ENCODE results near the gene EGLN1. TPM values are rescaled to one million over a fixed set of nuclear protein-coding genes. Genes with fewer than 3 reads are reported as not detected.

Gene EGLN1
- total and polyA plus RNA-seq, 4 donors: 49.7 to 84.7 (median 65.6) TPM

GRCh38 chr1:231407547-231408396 is 14.3 kb downstream of the EGLN1 start:
- H3K9me3 ChIP-seq (ENCODE audit: control insufficient read depth, insufficient read depth, low read length): no peaks in the 10 kb centered on the region
- no peaks in the 10 kb centered on the region for H3K4me1 ChIP-seq (ENCODE audit: control insufficient read depth, insufficient read depth, low read length)
- H3K27me3 ChIP-seq (ENCODE audit: control insufficient read depth, insufficient read depth, low read length): no peaks in the 10 kb centered on the region
- no peak overlapping the region for H3K4me3 ChIP-seq (ENCODE audit: low read depth, low read length)
- no peaks in the 10 kb centered on the region for H3K36me3 ChIP-seq (ENCODE audit: control insufficient read depth, insufficient read depth, low read length)
- no peak for DNase-seq (ENCODE audit: low read depth in 4 of 6, low spot score in 6 of 6)
- 50% methylated on average over 1 of the region's 6 CpGs for WGBS (ENCODE audit: insufficient coverage)
- H3K27ac ChIP-seq (ENCODE audit: low read depth, low read length): no peak overlapping the region

DNA sequence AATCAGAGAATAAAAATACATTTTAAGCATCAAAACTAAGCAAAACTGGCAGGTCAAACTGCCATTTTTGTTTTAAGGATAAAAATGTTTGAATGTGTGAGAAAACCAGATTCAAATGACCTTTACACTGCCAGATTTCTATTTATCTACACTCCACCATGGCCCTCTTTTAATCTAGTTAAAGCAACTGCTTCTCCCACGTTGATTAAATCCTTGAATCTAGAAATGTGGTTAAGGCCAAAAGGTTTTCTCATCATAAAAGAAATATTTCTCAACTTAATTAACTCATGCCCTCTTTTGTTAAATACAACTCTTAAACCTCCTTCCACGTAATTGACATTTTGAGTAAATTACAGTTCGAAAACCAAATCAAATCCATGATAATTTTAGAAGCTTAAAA is 15.0 kb downstream of the EGLN1 start:
- no peak for DNase-seq (ENCODE audit: low read depth in 4 of 6, low spot score in 6 of 6)
- H3K4me3 ChIP-seq (ENCODE audit: low read depth, low read length): no peak overlapping the region
- no peak overlapping the region for H3K27ac ChIP-seq (ENCODE audit: low read depth, low read length)
- no peaks in the 10 kb centered on the region for H3K4me1 ChIP-seq (ENCODE audit: control insufficient read depth, insufficient read depth, low read length)
- no peaks in the 10 kb centered on the region for H3K36me3 ChIP-seq (ENCODE audit: control insufficient read depth, insufficient read depth, low read length)
- no peaks in the 10 kb centered on the region for H3K27me3 ChIP-seq (ENCODE audit: control insufficient read depth, insufficient read depth, low read length)
- H3K9me3 ChIP-seq (ENCODE audit: control insufficient read depth, insufficient read depth, low read length): no peaks in the 10 kb centered on the region
- WGBS (ENCODE audit: insufficient coverage): no CpG with 5 or more reads among the region's 3 CpGs

GRCh38 chr1:231404318-231404717 is 17.8 kb downstream of the EGLN1 start:
- no peaks in the 10 kb centered on the region for H3K9me3 ChIP-seq (ENCODE audit: control insufficient read depth, insufficient read depth, low read length)
- DNase-seq (ENCODE audit: low read depth in 4 of 6, low spot score in 6 of 6): no peak
- no peak overlapping the region for H3K27ac ChIP-seq (ENCODE audit: low read depth, low read length)
- WGBS (ENCODE audit: insufficient coverage): no CpG with 5 or more reads among the region's 2 CpGs
- no peak overlapping the region for H3K4me3 ChIP-seq (ENCODE audit: low read depth, low read length)
- no peaks in the 10 kb centered on the region for H3K4me1 ChIP-seq (ENCODE audit: control insufficient read depth, insufficient read depth, low read length)
- H3K27me3 ChIP-seq (ENCODE audit: control insufficient read depth, insufficient read depth, low read length): no peaks in the 10 kb centered on the region
- H3K36me3 ChIP-seq (ENCODE audit: control insufficient read depth, insufficient read depth, low read length): no peaks in the 10 kb centered on the region

GRCh38 chr1:231401478-231401877 is 20.6 kb downstream of the EGLN1 start:
- no CpG with 5 or more reads among the region's 1 CpG for WGBS (ENCODE audit: insufficient coverage)
- Histone ChIP-seq H3K27me3 (ENCODE audit: control insufficient read depth, insufficient read depth, low read length) (no peaks in the 10 kb centered on the region), H3K4me1 (ENCODE audit: control insufficient read depth, insufficient read depth, low read length) (peaks cover under 1% of the 10 kb centered on the region), H3K9me3 (ENCODE audit: control insufficient read depth, insufficient read depth, low read length) (no peaks in the 10 kb centered on the region), H3K27ac (ENCODE audit: low read depth, low read length) (no peak overlapping the region), H3K36me3 (ENCODE audit: control insufficient read depth, insufficient read depth, low read length) (no peaks in the 10 kb centered on the region), H3K4me3 (ENCODE audit: low read depth, low read length) (no peak overlapping the region)
- no peak for DNase-seq (ENCODE audit: low read depth in 4 of 6, low spot score in 6 of 6)

- H3K4me1 ChIP-seq (ENCODE audit: control insufficient read depth, insufficient read depth, low read length): peaks cover 5% of the 10 kb centered on the region
- DNase-seq (ENCODE audit: low read depth in 4 of 6, low spot score in 6 of 6): no peak
- H3K27me3 ChIP-seq (ENCODE audit: control insufficient read depth, insufficient read depth, low read length): no peaks in the 10 kb centered on the region
- H3K9me3 ChIP-seq (ENCODE audit: control insufficient read depth, insufficient read depth, low read length): no peaks in the 10 kb centered on the region
- WGBS (ENCODE audit: insufficient coverage): no CpG with 5 or more reads among the region's 4 CpGs
- H3K4me3 ChIP-seq (ENCODE audit: low read depth, low read length): no peak overlapping the region
- H3K27ac ChIP-seq (ENCODE audit: low read depth, low read length): no peak overlapping the region
- no peaks in the 10 kb centered on the region for H3K36me3 ChIP-seq (ENCODE audit: control insufficient read depth, insufficient read depth, low read length)
These were observed 24.0 kb downstream of the EGLN1 start for GRCh38 chr1:231397886-231398671.

DNA sequence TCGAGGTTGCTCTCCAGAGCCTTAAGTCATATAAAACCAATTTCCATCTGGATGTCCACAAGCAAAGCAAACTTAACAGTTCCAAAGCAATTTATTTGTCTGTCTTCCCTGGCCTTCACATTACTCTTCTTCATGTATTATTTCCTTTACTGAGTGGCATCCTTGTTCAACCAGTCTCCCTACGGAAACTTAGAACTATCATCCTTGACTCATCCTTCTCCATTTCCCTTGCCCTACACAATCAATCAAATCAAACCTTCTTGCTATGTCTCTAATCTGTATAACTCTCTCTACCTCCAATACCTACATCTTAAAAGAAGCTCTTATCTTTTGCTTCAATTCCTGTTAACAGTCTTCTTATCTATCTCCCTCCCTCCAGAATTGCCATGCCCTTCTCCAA is 25.4 kb downstream of the EGLN1 start:
- Histone ChIP-seq H3K4me3 (ENCODE audit: low read depth, low read length) (no peak overlapping the region), H3K4me1 (ENCODE audit: control insufficient read depth, insufficient read depth, low read length) (peaks cover 5% of the 10 kb centered on the region), H3K27ac (ENCODE audit: low read depth, low read length) (no peak overlapping the region), H3K27me3 (ENCODE audit: control insufficient read depth, insufficient read depth, low read length) (no peaks in the 10 kb centered on the region), H3K9me3 (ENCODE audit: control insufficient read depth, insufficient read depth, low read length) (no peaks in the 10 kb centered on the region), H3K36me3 (ENCODE audit: control insufficient read depth, insufficient read depth, low read length) (no peaks in the 10 kb centered on the region)
- WGBS (ENCODE audit: insufficient coverage): 90% methylated on average over 2 of the region's 2 CpGs
- DNase-seq (ENCODE audit: low read depth in 4 of 6, low spot score in 6 of 6): no peak

GRCh38 chr1:231395998-231396390 is 26.1 kb downstream of the EGLN1 start:
- no peaks in the 10 kb centered on the region for H3K36me3 ChIP-seq (ENCODE audit: control insufficient read depth, insufficient read depth, low read length)
- H3K4me1 ChIP-seq (ENCODE audit: control insufficient read depth, insufficient read depth, low read length): peaks cover 5% of the 10 kb centered on the region
- no peak overlapping the region for H3K4me3 ChIP-seq (ENCODE audit: low read depth, low read length)
- 81% methylated on average over 3 of the region's 4 CpGs for WGBS (ENCODE audit: insufficient coverage)
- H3K27ac ChIP-seq (ENCODE audit: low read depth, low read length): no peak overlapping the region
- DNase-seq (ENCODE audit: low read depth in 4 of 6, low spot score in 6 of 6): no peak
- H3K9me3 ChIP-seq (ENCODE audit: control insufficient read depth, insufficient read depth, low read length): no peaks in the 10 kb centered on the region
- no peaks in the 10 kb centered on the region for H3K27me3 ChIP-seq (ENCODE audit: control insufficient read depth, insufficient read depth, low read length)

DNA sequence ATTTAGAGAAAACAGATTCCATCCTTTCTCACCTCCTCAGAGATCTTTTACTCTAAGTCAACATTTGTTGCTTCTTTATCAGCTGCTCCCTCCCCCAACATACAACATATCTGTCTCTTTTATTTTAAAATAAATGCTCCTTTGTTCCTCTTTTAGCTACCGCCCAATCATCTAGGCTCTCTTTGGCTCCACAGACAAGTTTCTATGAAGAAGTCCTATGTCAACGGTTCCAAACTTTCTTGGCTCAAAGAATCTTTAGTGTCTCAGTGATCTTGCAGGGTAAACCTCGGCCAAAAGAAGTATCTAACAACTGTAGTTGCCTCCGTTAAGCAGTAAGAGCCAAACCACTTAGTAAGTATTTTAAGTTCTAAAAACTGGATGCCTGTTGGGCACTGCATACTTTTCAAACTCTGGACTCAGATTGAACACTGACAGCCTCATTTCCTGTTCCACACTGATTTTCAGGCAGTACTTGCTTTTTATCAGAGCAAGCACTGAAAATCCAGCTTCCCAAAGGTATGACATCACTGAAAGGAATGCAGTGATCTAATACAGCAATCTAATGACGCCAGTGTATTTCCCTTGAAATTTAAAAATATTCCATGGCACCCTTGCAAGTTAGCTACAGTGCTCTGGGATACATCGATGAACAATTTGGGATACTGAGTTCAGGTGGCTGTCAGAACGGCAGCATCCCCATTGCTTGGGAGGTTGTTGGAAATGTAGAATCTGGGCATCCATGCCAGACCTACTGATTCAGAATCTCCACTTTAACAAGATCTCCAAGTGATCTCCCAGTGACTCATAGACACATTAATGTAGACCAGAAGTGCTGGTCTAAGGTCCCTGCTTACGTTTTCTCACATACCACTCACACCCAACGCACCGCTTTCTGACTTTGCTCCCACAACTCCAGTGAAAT is 26.8 kb downstream of the EGLN1 start:
- Histone ChIP-seq H3K27me3 (ENCODE audit: control insufficient read depth, insufficient read depth, low read length) (no peaks in the 10 kb centered on the region), H3K36me3 (ENCODE audit: control insufficient read depth, insufficient read depth, low read length) (no peaks in the 10 kb centered on the region), H3K4me1 (ENCODE audit: control insufficient read depth, insufficient read depth, low read length) (peaks cover 5% of the 10 kb centered on the region), H3K27ac (ENCODE audit: low read depth, low read length) (peak overlapping the region; percentile 61), H3K4me3 (ENCODE audit: low read depth, low read length) (no peak overlapping the region), H3K9me3 (ENCODE audit: control insufficient read depth, insufficient read depth, low read length) (no peaks in the 10 kb centered on the region)
- 46% methylated on average over 3 of the region's 10 CpGs for WGBS (ENCODE audit: insufficient coverage)
- DNase-seq (ENCODE audit: low read depth in 4 of 6, low spot score in 6 of 6): peak in 1 of 6 donors; percentile 24

GRCh38 chr1:231393668-231394067 is 28.4 kb downstream of the EGLN1 start:
- H3K4me1 ChIP-seq (ENCODE audit: control insufficient read depth, insufficient read depth, low read length): peaks cover 5% of the 10 kb centered on the region
- peak in 1 of 6 donors; percentile 29 for DNase-seq (ENCODE audit: low read depth in 4 of 6, low spot score in 6 of 6)
- H3K4me3 ChIP-seq (ENCODE audit: low read depth, low read length): no peak overlapping the region
- no peaks in the 10 kb centered on the region for H3K27me3 ChIP-seq (ENCODE audit: control insufficient read depth, insufficient read depth, low read length)
- H3K36me3 ChIP-seq (ENCODE audit: control insufficient read depth, insufficient read depth, low read length): peaks cover 4% of the 10 kb centered on the region
- H3K27ac ChIP-seq (ENCODE audit: low read depth, low read length): no peak overlapping the region
- no peaks in the 10 kb centered on the region for H3K9me3 ChIP-seq (ENCODE audit: control insufficient read depth, insufficient read depth, low read length)
